ENCODE results near the gene ASB6. TPM values are rescaled to one million over a fixed set of nuclear protein-coding genes. Genes with fewer than 3 reads are reported as not detected.

Gene ASB6
- total and polyA plus RNA-seq, 2 experiments from 2014 or later, result 8.8 to 19.8 TPM

DNA sequence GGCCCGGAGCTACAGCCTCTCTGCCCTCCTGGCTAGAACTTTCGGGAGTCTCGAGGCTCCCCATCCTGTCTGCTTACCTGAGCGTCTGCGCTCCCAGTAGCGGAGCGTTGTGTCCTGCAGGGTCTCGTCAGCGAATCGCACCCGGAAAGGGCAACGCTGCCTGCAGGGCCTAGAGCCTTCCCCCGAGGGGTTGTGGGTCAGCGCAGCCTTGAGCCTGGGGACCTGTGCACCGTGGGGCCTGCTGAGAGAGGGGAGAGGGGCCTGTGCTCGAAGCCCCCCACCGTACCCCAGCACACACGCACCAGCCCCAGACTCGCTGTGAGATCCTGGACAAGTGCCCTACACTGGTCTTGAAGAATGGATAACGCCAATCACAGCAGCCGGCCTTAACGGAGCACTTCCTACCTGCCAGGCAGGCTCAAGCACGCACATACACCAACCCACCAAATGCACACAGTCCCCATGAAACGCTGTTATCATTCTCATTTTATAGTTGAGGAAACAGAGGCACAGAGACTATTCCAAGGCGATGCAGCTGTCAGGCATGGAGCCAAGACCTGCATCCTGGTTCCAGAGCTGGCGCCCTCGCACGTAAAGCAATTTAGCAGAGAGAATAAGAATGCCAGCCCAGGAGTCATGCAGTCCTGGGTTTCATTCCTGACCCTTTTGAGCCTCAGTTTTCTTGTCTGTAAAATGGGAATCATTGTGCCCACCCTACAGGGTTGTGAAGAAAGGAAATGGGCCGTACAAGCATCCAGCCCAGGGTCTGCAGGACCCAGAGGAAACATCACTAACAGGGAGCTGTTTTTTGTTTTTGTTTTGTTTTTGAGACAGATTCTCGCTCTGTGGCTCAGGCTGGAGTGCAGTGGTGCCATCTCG lies 26.3 kb downstream of the ASB6 start (continued):
- TF ChIP-seq, protein P1, sequence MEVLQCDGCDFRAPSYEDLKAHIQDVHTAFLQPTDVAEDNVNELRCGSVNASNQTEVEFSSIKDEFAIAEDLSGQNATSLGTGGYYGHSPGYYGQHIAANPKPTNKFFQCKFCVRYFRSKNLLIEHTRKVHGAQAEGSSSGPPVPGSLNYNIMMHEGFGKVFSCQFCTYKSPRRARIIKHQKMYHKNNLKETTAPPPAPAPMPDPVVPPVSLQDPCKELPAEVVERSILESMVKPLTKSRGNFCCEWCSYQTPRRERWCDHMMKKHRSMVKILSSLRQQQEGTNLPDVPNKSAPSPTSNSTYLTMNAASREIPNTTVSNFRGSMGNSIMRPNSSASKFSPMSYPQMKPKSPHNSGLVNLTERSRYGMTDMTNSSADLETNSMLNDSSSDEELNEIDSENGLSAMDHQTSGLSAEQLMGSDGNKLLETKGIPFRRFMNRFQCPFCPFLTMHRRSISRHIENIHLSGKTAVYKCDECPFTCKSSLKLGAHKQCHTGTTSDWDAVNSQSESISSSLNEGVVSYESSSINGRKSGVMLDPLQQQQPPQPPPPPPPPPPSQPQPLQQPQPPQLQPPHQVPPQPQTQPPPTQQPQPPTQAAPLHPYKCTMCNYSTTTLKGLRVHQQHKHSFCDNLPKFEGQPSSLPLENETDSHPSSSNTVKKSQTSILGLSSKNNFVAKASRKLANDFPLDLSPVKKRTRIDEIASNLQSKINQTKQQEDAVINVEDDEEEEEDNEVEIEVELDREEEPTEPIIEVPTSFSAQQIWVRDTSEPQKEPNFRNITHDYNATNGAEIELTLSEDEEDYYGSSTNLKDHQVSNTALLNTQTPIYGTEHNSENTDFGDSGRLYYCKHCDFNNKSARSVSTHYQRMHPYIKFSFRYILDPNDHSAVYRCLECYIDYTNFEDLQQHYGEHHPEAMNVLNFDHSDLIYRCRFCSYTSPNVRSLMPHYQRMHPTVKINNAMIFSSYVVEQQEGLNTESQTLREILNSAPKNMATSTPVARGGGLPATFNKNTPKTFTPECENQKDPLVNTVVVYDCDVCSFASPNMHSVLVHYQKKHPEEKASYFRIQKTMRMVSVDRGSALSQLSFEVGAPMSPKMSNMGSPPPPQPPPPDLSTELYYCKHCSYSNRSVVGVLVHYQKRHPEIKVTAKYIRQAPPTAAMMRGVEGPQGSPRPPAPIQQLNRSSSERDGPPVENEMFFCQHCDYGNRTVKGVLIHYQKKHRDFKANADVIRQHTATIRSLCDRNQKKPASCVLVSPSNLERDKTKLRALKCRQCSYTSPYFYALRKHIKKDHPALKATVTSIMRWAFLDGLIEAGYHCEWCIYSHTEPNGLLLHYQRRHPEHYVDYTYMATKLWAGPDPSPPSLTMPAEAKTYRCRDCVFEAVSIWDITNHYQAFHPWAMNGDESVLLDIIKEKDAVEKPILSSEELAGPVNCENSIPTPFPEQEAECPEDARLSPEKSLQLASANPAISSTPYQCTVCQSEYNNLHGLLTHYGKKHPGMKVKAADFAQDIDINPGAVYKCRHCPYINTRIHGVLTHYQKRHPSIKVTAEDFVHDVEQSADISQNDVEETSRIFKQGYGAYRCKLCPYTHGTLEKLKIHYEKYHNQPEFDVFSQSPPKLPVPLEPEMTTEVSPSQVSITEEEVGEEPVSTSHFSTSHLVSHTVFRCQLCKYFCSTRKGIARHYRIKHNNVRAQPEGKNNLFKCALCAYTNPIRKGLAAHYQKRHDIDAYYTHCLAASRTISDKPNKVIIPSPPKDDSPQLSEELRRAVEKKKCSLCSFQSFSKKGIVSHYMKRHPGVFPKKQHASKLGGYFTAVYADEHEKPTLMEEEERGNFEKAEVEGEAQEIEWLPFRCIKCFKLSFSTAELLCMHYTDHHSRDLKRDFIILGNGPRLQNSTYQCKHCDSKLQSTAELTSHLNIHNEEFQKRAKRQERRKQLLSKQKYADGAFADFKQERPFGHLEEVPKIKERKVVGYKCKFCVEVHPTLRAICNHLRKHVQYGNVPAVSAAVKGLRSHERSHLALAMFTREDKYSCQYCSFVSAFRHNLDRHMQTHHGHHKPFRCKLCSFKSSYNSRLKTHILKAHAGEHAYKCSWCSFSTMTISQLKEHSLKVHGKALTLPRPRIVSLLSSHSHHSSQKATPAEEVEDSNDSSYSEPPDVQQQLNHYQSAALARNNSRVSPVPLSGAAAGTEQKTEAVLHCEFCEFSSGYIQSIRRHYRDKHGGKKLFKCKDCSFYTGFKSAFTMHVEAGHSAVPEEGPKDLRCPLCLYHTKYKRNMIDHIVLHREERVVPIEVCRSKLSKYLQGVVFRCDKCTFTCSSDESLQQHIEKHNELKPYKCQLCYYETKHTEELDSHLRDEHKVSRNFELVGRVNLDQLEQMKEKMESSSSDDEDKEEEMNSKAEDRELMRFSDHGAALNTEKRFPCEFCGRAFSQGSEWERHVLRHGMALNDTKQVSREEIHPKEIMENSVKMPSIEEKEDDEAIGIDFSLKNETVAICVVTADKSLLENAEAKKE (CRISPR knock-in tag; IDR thresholded peaks at IDR 0.05), result no peak
- TF ChIP-seq POLR2AphosphoS5 (IDR thresholded peaks at IDR 0.05; ENCODE audit: low read depth), result no peak
- TF ChIP-seq, protein P2, sequence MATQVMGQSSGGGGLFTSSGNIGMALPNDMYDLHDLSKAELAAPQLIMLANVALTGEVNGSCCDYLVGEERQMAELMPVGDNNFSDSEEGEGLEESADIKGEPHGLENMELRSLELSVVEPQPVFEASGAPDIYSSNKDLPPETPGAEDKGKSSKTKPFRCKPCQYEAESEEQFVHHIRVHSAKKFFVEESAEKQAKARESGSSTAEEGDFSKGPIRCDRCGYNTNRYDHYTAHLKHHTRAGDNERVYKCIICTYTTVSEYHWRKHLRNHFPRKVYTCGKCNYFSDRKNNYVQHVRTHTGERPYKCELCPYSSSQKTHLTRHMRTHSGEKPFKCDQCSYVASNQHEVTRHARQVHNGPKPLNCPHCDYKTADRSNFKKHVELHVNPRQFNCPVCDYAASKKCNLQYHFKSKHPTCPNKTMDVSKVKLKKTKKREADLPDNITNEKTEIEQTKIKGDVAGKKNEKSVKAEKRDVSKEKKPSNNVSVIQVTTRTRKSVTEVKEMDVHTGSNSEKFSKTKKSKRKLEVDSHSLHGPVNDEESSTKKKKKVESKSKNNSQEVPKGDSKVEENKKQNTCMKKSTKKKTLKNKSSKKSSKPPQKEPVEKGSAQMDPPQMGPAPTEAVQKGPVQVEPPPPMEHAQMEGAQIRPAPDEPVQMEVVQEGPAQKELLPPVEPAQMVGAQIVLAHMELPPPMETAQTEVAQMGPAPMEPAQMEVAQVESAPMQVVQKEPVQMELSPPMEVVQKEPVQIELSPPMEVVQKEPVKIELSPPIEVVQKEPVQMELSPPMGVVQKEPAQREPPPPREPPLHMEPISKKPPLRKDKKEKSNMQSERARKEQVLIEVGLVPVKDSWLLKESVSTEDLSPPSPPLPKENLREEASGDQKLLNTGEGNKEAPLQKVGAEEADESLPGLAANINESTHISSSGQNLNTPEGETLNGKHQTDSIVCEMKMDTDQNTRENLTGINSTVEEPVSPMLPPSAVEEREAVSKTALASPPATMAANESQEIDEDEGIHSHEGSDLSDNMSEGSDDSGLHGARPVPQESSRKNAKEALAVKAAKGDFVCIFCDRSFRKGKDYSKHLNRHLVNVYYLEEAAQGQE (IDR thresholded peaks at IDR 0.05; ENCODE audit: unreplicated experiment), result no peak
- TF ChIP-seq NANOG (IDR thresholded peaks at IDR 0.05; ENCODE audit: borderline replicate concordance), result no peak
- no peak for TF ChIP-seq CREB1 (CRISPR knock-in tag; IDR thresholded peaks at IDR 0.05; ENCODE audit: low read depth)
- no peak for TF ChIP-seq EZH2phosphoT487 (IDR thresholded peaks at IDR 0.05; ENCODE audit: unreplicated experiment)
- no peak for TF ChIP-seq JUNB (IDR thresholded peaks at IDR 0.05; ENCODE audit: unreplicated experiment)
- no peak for TF ChIP-seq ZNF331 (CRISPR knock-in tag; IDR thresholded peaks at IDR 0.05; ENCODE audit: low read depth)
- TF ChIP-seq ZNF114 (CRISPR knock-in tag; IDR thresholded peaks at IDR 0.05), result no peak
- no peak for TF ChIP-seq STAT1 (IDR thresholded peaks at IDR 0.05; ENCODE audit: unreplicated experiment)
- TF ChIP-seq EZH2 (IDR thresholded peaks at IDR 0.05; ENCODE audit: low read depth, unreplicated experiment), result no peak
